Esophagus squamous epithelium (tissue), 5 donors: ENCODE data around the gene PLEKHG2. TPM values are rescaled to one million over a fixed set of nuclear protein-coding genes. Genes with fewer than 3 reads are reported as not detected.
A peak's percentile ranks its signal among the peaks of the same experiment; 100 is the strongest.

Source experiments
- DNase-seq: peaks from one replicate; lab custom pipeline; 2025; lab: John Stamatoyannopoulos, UW
- H3K27ac ChIP-seq, 4 donors: fragments of 200-600 bp; sonication (generic); one replicate each; pipeline ENCODE4 v1.5.1; 2016 to 2019; ENCODE audit warnings: mild to moderate bottlenecking in 1 of 4
- H3K27me3 ChIP-seq, 4 donors: fragments of 200-600 bp; sonication (generic); 1 replicate in 3 of 4; 2 replicates in 1 of 4; pipeline versions ENCODE4 v1.5.1 to v1.6.0; 2017 to 2021; ENCODE audit warnings: antibody characterized with exemption in 1 of 4
- H3K36me3 ChIP-seq, 3 donors: fragments of 200-600 bp; sonication (generic); one replicate each; pipeline ENCODE4 v1.5.1; 2016 to 2019
- H3K4me1 ChIP-seq, 3 donors: fragments of 200-600 bp; sonication (generic); one replicate each; pipeline ENCODE4 v1.5.1; 2017 to 2019
- H3K4me3 ChIP-seq, 4 donors: fragments of 200-600 bp; sonication (generic); 1 replicate in 3 of 4; 2 replicates in 1 of 4; pipeline ENCODE4 v1.5.1; 2016 to 2019; ENCODE audit warnings: mild to moderate bottlenecking in 2 of 4, moderate library complexity in 1 of 4
- H3K9me3 ChIP-seq, 3 donors: fragments of 200-600 bp; sonication (generic); one replicate each; pipeline ENCODE4 v1.5.1; 2016 to 2019
- POLR2A ChIP-seq, 4 donors: fragments of 450-650 bp; IDR thresholded peaks; one replicate each; pipeline ENCODE4 v1.6.1; 2017; ENCODE audit warnings: antibody characterized with exemption in 4 of 4, mild to moderate bottlenecking in 4 of 4, moderate library complexity in 3 of 4
- WGBS, 2 donors: methylation state at CpG; one replicate each; pipeline ENCODE4 v1.1.5; 2018; 5-methylcytosine and 5-hydroxymethylcytosine counted together
- intact Hi-C: fragments of 100-400 bp; cut with DNase I; formaldehyde crosslinking; loops from one replicate; pipeline ENCODE4 v1.15.0; 2022
- total RNA-seq, 4 donors: library from RNA; depleted of rRNA; stranded (reverse); fragments of >200 nt; gene quantifications; one replicate each; pipeline ENCODE4 v1.1.0, GENCODE V29; 2016
- TF ChIP-seq, protein P1 (sequence below), 6 experiments: fragments of 450-650 bp in 4 of 6; fragments of 200-600 bp in 2 of 6; sonication (generic) in 2 of 6; IDR thresholded peaks; one replicate each; pipeline ENCODE4 v1.5.1; 2016 to 2019; ENCODE audit warnings: antibody characterized with exemption in 6 of 6, mild to moderate bottlenecking in 4 of 6, moderate library complexity in 4 of 6
- donor health status: DM: yes; HTN: yes; CAD: no.

PLEKHG2 gene
- total RNA-seq, 4 donors from 2014 or later = 4.8 to 9.3 (median 7.6) TPM

DNA sequence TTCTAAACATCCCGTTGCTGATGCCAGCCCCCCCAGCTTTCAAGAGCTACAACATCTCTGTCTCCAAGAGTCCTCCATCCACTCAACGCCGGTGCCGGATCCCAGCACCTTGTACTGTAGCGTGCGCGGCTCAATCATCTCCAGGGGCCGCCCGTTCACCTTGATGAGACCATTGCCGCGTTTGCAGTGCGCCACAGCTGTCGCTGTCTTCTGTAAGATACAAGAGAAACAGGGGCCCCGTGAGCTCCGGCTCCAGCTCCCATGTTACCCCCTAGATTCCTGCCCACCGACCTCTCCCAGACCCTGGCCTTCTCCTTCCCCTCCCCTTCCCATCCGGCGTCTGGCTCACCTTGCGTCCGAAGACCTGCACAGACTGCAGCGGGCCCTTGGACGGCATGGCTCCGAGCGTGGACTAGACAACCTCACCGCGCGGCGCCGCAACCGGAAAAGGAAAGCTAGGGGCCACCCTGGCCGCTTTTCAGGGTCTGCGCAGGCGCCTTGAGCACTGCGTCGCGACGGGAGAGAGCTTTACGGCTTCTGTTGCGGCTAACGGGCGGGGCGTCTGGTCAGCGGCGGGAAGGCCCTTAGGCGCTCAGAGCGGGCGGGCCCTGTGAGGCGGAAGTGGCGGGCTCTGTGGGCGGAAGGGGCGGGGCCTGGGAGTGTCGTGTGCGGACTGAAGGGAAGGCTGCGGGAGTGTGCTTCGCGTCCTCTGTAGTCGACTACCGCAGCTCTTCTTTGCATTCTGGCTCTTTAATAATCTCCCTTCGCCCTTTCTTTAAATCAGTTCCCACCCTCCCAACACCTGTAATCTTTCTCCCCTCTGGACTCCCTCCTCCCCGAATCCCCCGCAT, 23.3 kb downstream of the PLEKHG2 start, which contains the start of gene RPS16:
TSS of gene RPS16 (minus strand) at position 451 of the 851 bp plus-strand sequence. CDS start at position 397, 54 bp downstream.
- Histone ChIP-seq H3K36me3 (peaks cover 21 to 35% (median 24%) of the 10 kb centered on the region in 3 donors), H3K9me3 (no peaks in the 10 kb centered on the region), H3K4me1 (peaks cover 25 to 65% (median 40%) of the 10 kb centered on the region in 3 donors), H3K27me3 (no peaks in the 10 kb centered on the region), H3K27ac (peak within 1 kb of the TSS; percentile 88 to 95 (median 94)), H3K4me3 (peak within 1 kb of the TSS; percentile 78 to 98 (median 96))
- 1% methylated on average over 26 to 42 of the region's 61 CpGs for WGBS, 2 donors
- TF ChIP-seq, protein P1, sequence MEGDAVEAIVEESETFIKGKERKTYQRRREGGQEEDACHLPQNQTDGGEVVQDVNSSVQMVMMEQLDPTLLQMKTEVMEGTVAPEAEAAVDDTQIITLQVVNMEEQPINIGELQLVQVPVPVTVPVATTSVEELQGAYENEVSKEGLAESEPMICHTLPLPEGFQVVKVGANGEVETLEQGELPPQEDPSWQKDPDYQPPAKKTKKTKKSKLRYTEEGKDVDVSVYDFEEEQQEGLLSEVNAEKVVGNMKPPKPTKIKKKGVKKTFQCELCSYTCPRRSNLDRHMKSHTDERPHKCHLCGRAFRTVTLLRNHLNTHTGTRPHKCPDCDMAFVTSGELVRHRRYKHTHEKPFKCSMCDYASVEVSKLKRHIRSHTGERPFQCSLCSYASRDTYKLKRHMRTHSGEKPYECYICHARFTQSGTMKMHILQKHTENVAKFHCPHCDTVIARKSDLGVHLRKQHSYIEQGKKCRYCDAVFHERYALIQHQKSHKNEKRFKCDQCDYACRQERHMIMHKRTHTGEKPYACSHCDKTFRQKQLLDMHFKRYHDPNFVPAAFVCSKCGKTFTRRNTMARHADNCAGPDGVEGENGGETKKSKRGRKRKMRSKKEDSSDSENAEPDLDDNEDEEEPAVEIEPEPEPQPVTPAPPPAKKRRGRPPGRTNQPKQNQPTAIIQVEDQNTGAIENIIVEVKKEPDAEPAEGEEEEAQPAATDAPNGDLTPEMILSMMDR (IDR thresholded peaks at IDR 0.05) = peak in 2 of 6 experiments; percentile 16 to 53
- peak in 3 of 4 donors; percentile 97 to 98 (median 98) for TF ChIP-seq POLR2A (IDR thresholded peaks at IDR 0.05)
- DNase-seq = peak; percentile 92
- intact Hi-C loops = loop anchor here (10.0 kb wide), 1 partner anchor 99 kb away; the partner anchor contains the start of gene EID2B

DNA sequence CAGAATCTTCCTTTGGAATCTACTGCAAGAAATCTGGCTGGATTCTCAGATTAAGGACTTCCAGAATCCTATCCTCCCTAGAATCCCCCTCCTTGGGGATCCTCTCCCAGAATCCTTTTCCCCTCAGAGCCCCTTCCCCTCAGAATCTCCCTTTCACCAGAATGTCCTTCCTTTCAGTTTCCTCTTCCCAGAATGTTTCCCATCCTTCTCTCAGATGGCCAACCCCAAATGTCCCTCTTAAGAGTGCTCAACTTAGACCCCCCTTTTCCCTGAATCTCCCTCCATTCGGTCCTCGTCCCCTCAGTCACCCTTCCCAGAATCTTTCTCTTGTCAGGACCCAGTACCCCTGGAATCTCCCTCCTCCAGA, 23.9 kb downstream of the PLEKHG2 start:
- WGBS, 2 donors = 0 to 5% methylated on average over 2 of the region's 2 CpGs
- Histone ChIP-seq H3K27me3 (no peaks in the 10 kb centered on the region), H3K4me3 (peak overlapping the region; percentile 78 to 98 (median 96)), H3K9me3 (no peaks in the 10 kb centered on the region), H3K27ac (peak overlapping the region; percentile 88 to 95 (median 94)), H3K36me3 (peaks cover 21 to 35% (median 24%) of the 10 kb centered on the region in 3 donors), H3K4me1 (peaks cover 22 to 62% (median 35%) of the 10 kb centered on the region in 3 donors)
- no peak for TF ChIP-seq POLR2A (IDR thresholded peaks at IDR 0.05)
- TF ChIP-seq, protein P1 (IDR thresholded peaks at IDR 0.05) = no peak
- no peak for DNase-seq
- intact Hi-C loops = loop anchor here (10.0 kb wide), 1 partner anchor 98 kb away; the partner anchor contains the start of gene EID2B

DNA sequence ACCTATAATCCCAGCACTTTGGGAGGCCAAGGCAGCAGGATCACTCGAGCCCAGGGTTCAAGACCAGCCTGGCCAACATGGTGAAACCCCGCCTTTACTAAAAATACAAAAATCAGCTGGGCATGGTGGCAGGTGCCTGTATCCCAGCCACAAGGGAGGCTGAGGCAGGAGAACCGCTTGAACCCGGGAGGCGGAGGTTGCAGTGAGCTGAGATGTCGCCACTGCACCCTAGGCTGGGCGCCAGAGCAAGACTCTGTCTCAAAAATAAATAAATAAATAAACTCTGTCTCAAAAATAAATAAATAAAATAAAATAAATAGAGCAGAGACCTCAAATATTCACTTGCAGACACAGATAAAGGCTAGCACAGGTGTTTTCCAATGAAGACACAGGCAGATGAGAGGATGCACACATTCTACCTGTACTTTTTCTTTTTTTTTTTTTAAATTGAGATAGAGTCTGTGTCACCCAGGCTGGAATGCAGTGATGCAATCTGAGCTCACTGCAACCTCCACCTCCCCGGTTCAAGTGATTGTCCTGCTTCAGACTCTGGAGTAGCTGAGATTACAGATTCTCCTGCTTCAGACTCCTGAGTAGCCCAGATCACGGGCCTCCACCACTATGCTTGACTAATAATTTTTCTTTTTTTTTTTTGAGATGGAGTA, 25.9 kb downstream of the PLEKHG2 start:
- WGBS, 2 donors = 75 to 85% methylated on average over 8 to 9 of the region's 9 CpGs
- Histone ChIP-seq H3K36me3 (peaks cover 9 to 15% (median 14%) of the 10 kb centered on the region in 3 donors), H3K27me3 (no peaks in the 10 kb centered on the region), H3K9me3 (no peaks in the 10 kb centered on the region), H3K4me1 (peaks cover 22 to 41% (median 22%) of the 10 kb centered on the region in 3 donors), H3K4me3 (no peak overlapping the region), H3K27ac (no peak overlapping the region)
- no peak for DNase-seq
- intact Hi-C loops = loop anchor here (10.0 kb wide), 1 partner anchor 96 kb away; the partner anchor contains the start of gene EID2B
- no peak for TF ChIP-seq POLR2A (IDR thresholded peaks at IDR 0.05)
- TF ChIP-seq, protein P1 (IDR thresholded peaks at IDR 0.05) = no peak

DNA sequence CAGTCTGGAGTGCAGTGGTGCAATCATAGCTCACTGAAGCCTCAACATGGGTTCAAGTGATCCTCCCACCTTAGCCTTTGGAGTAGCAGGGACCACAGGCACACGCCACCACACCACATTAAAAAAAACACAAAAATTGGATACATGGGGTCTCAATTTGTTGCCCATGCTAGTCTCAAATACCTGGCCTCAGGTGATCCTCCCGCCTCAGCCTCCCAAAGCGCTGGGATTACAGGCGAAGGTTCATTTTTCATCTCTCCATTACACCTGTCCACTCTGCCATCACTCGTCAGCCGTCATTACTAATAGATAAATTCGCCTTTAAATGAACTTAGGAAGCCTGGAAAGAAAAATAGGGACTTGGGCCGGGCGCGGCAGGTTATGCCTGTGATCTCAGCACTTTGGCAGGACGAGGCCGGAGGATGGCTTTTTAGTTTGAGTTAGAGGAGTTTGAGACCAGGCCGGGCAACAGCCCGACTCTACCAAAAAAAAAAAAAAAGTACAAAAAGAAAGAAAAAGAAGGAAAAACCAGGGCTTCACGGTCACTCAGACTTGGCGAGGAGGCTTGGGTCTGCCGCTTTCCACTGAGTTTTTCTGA, 32.2 kb downstream of the PLEKHG2 start:
- intact Hi-C loops = no loop called here
- TF ChIP-seq, protein P1 (IDR thresholded peaks at IDR 0.05) = no peak
- no peaks in the 10 kb centered on the region for H3K27me3 ChIP-seq
- DNase-seq = no peak
- H3K27ac ChIP-seq = peak overlapping the region; percentile 92 to 98 (median 95)
- H3K36me3 ChIP-seq = peaks cover 0 to 13% (median 0%) of the 10 kb centered on the region in 3 donors
- 1 to 3% methylated on average over 14 to 17 of the region's 17 CpGs for WGBS, 2 donors
- H3K9me3 ChIP-seq = no peaks in the 10 kb centered on the region
- peaks cover 16 to 57% (median 29%) of the 10 kb centered on the region in 3 donors for H3K4me1 ChIP-seq
- H3K4me3 ChIP-seq = peak overlapping the region; percentile 67 to 93 (median 77)
